GM18505 (cell line): ENCODE results near the gene PILRA.
"Not testable (repeated sequence)": the region's sequence is repeated elsewhere in the genome, so short reads cannot be mapped to it uniquely, and the experiment has no call there.

Experiments used
- ATAC-seq: cut with Tn5 transposase; IDR thresholded peaks from one replicate; pipeline ENCODE4 v1.9.1; 2021; ENCODE audit not compliant: unreplicated experiment
- POLR2A ChIP-seq: IDR thresholded peaks from 4 replicates; pipeline ENCODE4 v1.6.1; 2011; ENCODE audit warnings: borderline replicate concordance; ENCODE audit not compliant: insufficient read depth, insufficient read length; ENCODE audit errors: extremely low read depth

The PILRA gene

GRCh38 chr7:100373261-100373831 lies at the start of gene PILRA:
TSS of gene PILRA (plus strand) at chr7:100373487. CDS start at chr7:100373657, 170 bp downstream.
- ATAC-seq: no peak
- TF ChIP-seq POLR2A: no peak

DNA sequence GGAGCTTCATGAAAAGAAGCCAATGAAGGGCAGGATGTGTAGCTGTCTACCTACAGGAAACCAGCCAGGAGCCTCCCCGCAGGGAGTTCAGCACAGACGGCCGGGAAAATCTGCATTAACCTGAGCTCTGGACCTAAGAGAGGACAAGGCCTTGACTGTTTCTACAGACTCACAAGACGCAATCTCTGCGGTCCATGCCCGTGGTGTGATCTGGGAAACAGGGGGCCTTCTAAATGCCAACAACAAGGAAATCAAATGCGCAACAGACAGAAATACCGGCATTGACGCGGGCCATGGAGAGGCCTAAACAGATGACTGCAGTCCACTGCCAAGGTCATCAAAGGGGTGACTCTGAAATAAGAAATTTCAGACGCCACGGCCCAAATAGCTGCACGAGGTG lies 49.1 kb upstream of the PILRA start:
- ATAC-seq: not testable (repeated sequence)

DNA sequence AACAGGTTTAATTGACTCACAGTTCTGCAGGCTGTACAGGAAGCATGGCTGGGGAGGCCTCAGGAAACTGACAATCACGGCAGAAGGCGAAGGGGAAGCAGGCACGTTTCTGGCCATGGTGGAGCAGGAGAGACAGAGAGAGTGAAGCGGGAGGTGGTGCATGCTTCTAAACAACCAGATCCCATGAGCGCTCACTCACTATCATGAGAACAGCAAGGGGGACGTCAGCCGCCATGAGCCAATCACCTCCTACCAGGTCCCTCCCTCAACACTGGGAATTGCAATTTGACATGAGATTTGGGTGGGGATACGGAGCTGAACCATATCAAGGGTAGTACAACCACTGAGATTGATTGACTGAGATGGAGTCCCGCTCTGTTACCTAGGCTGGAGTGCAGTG lies 47.6 kb upstream of the PILRA start:
- ATAC-seq: not testable (repeated sequence)

DNA sequence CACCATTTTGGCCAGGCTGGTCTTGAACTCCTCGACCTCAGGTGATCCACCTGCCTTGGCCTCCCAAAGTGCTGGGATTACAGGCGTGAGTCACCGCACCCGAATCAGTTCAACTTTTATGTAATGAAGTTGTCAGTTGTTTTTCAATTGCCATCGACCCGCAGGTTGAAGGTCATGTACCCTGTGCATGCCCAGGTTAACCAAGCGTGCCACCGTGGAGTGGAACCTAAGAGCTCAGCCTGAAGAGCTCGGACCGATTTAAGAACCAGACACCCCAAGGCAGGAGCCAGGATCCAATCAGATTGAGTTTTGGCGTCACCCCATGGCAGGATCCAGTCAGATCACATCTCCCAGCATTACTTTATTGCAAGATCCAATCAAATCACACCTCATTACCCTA lies 46.4 kb upstream of the PILRA start:
- not testable (repeated sequence) for ATAC-seq

DNA sequence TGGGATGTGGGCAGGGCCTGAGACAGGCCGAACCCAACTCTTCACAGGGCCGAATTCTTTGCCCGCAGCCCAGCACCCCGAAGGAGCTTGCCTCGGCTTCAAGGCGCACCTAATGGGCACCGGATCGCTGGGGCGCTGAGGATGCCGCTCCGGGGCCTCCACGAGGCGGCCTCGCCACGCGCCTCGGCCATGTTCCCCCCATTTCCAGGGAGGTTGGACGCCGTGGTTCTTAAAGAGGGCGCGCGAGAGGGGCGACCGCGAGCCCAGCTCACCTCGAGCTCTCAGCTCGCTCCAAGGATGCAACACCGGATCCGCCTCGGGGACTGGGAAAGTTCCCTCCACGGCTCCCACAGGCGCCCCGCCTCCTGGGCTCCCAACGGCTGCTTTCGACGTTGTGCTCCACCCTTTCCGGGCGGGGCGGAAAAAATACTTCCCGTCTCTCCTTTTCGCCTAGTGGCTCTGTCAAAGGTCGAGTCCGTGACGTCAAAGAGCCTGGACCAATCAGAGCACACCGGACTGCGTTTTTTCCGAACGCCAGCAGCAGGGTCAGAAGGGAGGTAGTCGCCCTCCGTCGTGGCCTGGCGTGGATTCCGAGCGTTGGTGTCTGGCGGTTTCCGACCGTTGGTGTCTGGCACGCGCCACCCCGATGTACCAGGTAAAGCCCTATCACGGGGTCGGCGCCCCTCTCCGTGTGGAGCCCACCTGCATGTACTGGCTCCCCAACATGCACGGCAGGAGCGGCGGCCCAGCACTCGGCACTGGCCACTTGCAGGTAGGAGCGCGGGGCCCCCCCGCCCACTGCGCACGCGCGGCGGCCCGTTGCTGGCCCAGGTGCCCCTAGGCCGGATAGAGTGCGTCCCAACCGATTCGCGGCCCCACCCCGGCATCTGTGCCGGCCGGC lies 37.5 kb upstream of the PILRA start:
- peak; percentile 93 for ATAC-seq
- peak; percentile 91 for TF ChIP-seq POLR2A

DNA sequence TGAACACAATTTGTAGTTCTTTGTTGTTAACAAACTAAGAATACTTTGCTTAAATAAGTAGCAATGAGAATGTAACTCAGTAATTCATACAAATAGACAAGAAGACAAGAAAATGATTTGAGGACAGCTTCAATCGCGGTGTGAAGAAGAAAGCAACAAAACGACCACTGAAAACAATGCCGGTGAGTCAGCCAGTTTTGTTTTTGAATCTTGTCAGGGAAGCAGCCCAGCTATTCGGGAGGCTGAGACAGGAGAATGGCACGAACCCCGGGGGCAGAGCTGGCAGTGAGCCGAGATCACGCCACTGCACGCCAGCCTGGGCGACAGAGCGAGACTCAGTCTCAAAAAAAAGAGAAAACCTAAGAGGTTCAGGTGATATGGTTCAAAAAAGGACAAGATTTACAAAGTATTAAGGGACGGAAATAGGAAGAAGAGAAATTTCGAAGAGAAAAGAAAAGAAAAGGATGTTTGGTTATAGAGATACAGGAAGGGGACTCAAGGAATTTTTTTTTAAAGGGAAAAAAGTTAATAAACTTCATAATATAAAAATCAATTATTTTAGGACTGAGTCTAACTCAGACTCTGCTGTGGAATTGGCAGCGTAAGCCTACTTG lies 35.1 kb upstream of the PILRA start:
- not testable (repeated sequence) for ATAC-seq

DNA sequence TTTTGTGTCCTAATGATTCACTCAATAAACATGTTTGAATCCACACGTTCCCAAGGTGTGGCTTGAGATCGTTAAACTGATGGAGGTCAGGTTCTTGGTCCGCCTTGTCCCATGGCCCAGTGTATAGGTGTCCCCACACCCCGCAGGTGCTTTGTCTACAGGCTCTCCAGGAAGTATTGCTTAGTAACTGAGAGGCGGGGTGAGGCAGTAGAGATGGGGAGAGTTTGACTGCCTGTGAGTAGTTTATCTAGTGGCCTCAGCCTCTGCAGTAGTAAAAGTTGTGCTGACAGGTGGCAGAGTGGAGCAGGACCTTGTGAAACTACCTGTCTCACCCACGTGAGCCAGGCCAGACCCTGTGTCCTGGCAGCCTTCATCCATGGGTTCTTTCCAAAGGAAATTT lies 32.0 kb upstream of the PILRA start:
- not testable (repeated sequence) for ATAC-seq

GRCh38 chr7:100342765-100343164 lies 30.5 kb upstream of the PILRA start:
- ATAC-seq: no peak
- TF ChIP-seq POLR2A: no peak

DNA sequence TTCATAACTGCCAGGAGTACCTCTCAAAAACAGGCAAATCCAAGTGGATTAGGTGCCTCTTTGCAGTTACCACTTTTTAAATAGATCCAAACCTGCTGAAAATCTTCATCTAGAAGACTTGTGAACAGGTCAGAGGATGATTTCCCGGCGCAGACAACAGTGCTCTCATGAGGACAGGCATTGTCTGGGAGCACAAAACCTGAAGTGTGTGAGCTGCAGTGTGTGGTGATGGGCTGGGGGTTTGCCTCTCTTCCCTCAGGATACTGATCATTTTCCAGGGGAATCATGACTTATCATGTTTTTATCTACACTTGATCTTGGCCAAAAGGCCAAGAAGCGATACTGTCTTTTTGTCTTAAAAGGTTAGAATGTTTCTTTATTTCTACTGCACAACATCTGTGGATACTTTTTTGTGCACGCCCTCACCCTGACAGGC lies 29.1 kb upstream of the PILRA start:
- not testable (repeated sequence) for ATAC-seq

GRCh38 chr7:100344560-100345287 lies 28.6 kb upstream of the PILRA start:
- peak; percentile 84 for ATAC-seq

GRCh38 chr7:100345288-100345672 lies 28.0 kb upstream of the PILRA start:
- ATAC-seq: peak; percentile 8

DNA sequence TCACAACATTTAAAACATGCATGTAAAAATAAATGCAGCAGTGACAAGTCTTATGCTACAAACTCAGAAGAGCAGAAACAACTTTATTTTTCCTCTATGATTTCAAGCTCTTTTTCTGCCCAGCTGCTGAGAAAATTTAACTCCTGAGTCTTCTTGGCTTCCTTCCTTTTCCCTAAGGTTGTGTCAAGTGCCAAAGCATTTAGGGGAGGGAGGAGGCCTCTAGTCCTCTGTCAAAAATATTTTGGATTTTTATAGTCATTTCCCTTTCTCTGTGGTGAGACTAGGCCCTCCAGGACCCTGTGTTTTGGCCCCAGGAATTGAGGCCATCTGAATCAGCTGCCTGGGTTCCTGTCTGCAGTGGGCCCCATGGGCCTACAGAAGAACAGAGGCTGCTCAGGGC lies 26.4 kb upstream of the PILRA start:
- ATAC-seq: no peak
- no peak for TF ChIP-seq POLR2A

DNA sequence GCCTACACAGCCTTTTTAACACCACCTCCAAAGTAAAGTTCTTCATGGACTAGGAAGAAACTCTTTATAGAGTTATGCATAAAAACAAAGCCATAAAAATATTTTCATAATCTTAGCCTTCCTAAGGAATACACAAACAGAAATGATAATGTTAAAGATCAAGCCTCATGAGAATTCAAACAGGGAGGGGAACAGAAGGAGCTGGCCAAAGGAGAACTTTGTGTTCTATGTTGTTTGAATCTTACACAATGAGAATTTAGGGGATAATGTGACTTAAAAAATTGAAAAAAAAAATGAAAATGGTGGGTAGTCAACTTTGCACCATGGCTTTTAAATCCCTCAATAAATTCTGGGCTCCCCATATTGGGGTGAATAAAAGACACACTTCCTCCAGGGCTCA lies 24.5 kb upstream of the PILRA start:
- ATAC-seq: no peak
- no peak for TF ChIP-seq POLR2A

- ATAC-seq: no peak
- TF ChIP-seq POLR2A: no peak
Observed at GRCh38 chr7:100349757-100350156, 23.5 kb upstream of the PILRA start.
